ENCODE results near the gene ZNF217. TPM values are rescaled to one million over a fixed set of nuclear protein-coding genes. Genes with fewer than 3 reads are reported as not detected.
"Not testable (repeated sequence)": the region's sequence is repeated elsewhere in the genome, so short reads cannot be mapped to it uniquely, and the experiment has no call there.

The ZNF217 gene
- total and polyA plus RNA-seq, 2 donors (not counting 3 experiments of a cell fraction or from before 2014, with no cell fraction given) = 5.8 to 31.7 TPM

DNA sequence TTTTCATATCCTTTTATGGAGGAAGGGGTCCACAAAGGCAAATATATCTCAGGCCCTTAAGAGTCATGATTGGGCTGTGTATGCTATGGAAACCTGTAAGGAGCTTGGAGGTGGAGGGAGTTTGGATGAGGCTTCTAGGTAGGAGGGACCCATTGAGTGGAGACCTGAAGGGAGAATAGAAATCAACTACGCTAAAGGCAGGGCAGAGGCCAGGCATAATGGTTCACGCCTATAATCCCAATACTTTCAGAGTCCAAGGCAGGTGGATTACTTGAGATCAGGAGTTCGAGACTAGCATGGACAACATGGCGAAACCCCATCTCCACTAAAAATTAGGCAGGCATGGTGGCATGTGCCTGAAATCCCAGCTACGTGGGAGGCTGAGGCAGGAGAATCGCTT is 34.4 kb upstream of the ZNF217 start:
- dilution Hi-C loops (cut with MboI; ENCODE audit: extremely low pct_ligation_motif_present, low sequenced_read_pairs) (no loop called here), intact Hi-C loops (cut with micrococcal nuclease) (loop anchor here (10.0 kb wide), 1 partner anchor 1133 kb away; no protein-coding TSS in a partner anchor)
- H4K20me1 ChIP-seq (replicated peaks; ENCODE audit: control insufficient read depth, extremely low read depth, insufficient read depth, low read length) = no peaks in the 10 kb centered on the region
- no peak for FAIRE-seq
- no peaks in the 10 kb centered on the region for H3K9me1 ChIP-seq (replicated peaks; ENCODE audit: control insufficient read depth, extremely low read depth, insufficient read depth, low read length)
- no peak overlapping the region for H3K4me2 ChIP-seq (ENCODE audit: insufficient read depth, low read length)
- no peaks in the 10 kb centered on the region for H3K27me3 ChIP-seq (ENCODE audit: control insufficient read depth in 2 of 2, insufficient read depth in 2 of 2, low read length in 2 of 2)
- CTCF ChIA-PET = interaction anchor here (0.6 kb wide), 1 partner anchor 26 kb away, joined by 3 read pairs; no protein-coding TSS in a partner anchor
- H3K4me1 ChIP-seq (ENCODE audit: control insufficient read depth, extremely low read depth, insufficient read depth, low read length) = peaks cover 11% of the 10 kb centered on the region
- H3K9me3 ChIP-seq (replicated peaks; ENCODE audit: control insufficient read depth, insufficient read depth, low read length) = no peaks in the 10 kb centered on the region
- no peak overlapping the region for H3K9ac ChIP-seq (replicated peaks; ENCODE audit: extremely low read depth, insufficient read depth, low read length)
- no peaks in the 10 kb centered on the region for H3K36me3 ChIP-seq (ENCODE audit: control insufficient read depth in 2 of 2, extremely low read depth in 1 of 2, insufficient read depth in 2 of 2, low read length in 2 of 2)
- no peak overlapping the region for H3K4me3 ChIP-seq (replicated peaks in 1 of 3; ENCODE audit: insufficient read depth in 1 of 3, low read depth in 1 of 3, low read length in 3 of 3)
- POLR2A ChIA-PET = no interaction called here
- H2AFZ ChIP-seq (ENCODE audit: low read depth, low read length) = no peak overlapping the region
- no TSS peak for BruUV-seq (replicated peaks)
- H3K27ac ChIP-seq (ENCODE audit: insufficient read depth, low read depth, low read length) = no peak overlapping the region
- DNase-seq (ENCODE audit: low read depth, low spot score) = no peak
- TF ChIP-seq JUN (IDR thresholded peaks at IDR 0.05; ENCODE audit: borderline replicate concordance, insufficient read depth, insufficient read length, low read depth) (no peak), FOS (IDR thresholded peaks at IDR 0.05; ENCODE audit: borderline replicate concordance, insufficient read depth, low read length) (no peak), POLR2AphosphoS5 (IDR thresholded peaks at IDR 0.05; ENCODE audit: insufficient read depth, low read depth, low read length) (no peak), EZH2 (IDR thresholded peaks at IDR 0.05; ENCODE audit: borderline replicate concordance, low read depth, low read length, severe bottlenecking) (no peak), MYC (IDR thresholded peaks at IDR 0.05; ENCODE audit: low read depth, low read length) (no peak), GATA2 (IDR thresholded peaks at IDR 0.05; ENCODE audit: insufficient read depth, insufficient read length, low read depth, low read length) (no peak), POLR2A (IDR thresholded peaks at IDR 0.05; ENCODE audit: low read depth, low read length) (no peak)
- TF ChIP-seq, protein P1, sequence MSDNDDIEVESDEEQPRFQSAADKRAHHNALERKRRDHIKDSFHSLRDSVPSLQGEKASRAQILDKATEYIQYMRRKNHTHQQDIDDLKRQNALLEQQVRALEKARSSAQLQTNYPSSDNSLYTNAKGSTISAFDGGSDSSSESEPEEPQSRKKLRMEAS (IDR thresholded peaks at IDR 0.05; ENCODE audit: insufficient read depth, insufficient read length) = no peak
- TF ChIP-seq, protein P2, sequence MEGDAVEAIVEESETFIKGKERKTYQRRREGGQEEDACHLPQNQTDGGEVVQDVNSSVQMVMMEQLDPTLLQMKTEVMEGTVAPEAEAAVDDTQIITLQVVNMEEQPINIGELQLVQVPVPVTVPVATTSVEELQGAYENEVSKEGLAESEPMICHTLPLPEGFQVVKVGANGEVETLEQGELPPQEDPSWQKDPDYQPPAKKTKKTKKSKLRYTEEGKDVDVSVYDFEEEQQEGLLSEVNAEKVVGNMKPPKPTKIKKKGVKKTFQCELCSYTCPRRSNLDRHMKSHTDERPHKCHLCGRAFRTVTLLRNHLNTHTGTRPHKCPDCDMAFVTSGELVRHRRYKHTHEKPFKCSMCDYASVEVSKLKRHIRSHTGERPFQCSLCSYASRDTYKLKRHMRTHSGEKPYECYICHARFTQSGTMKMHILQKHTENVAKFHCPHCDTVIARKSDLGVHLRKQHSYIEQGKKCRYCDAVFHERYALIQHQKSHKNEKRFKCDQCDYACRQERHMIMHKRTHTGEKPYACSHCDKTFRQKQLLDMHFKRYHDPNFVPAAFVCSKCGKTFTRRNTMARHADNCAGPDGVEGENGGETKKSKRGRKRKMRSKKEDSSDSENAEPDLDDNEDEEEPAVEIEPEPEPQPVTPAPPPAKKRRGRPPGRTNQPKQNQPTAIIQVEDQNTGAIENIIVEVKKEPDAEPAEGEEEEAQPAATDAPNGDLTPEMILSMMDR (IDR thresholded peaks at IDR 0.05; ENCODE audit: extremely low read depth in 1 of 2, insufficient read depth in 1 of 2, low read depth in 1 of 2, low read length in 2 of 2) = no peak
- no peaks in the 10 kb centered on the region for H3K79me2 ChIP-seq (ENCODE audit: control insufficient read depth, insufficient read depth, low read length)

- H2AFZ ChIP-seq (ENCODE audit: low read depth, low read length); H3K27me3 ChIP-seq (ENCODE audit: control insufficient read depth in 2 of 2, insufficient read depth in 2 of 2, low read length in 2 of 2); BruUV-seq (replicated peaks); H3K9ac ChIP-seq (replicated peaks; ENCODE audit: extremely low read depth, insufficient read depth, low read length); dilution Hi-C loops (cut with MboI; ENCODE audit: extremely low pct_ligation_motif_present, low sequenced_read_pairs); POLR2A ChIA-PET; H3K4me2 ChIP-seq (ENCODE audit: insufficient read depth, low read length); H3K79me2 ChIP-seq (ENCODE audit: control insufficient read depth, insufficient read depth, low read length); CTCF ChIA-PET; H3K9me1 ChIP-seq (replicated peaks; ENCODE audit: control insufficient read depth, extremely low read depth, insufficient read depth, low read length); H4K20me1 ChIP-seq (replicated peaks; ENCODE audit: control insufficient read depth, extremely low read depth, insufficient read depth, low read length); H3K4me3 ChIP-seq (replicated peaks in 1 of 3; ENCODE audit: insufficient read depth in 1 of 3, low read depth in 1 of 3, low read length in 3 of 3); FAIRE-seq; H3K9me3 ChIP-seq (replicated peaks; ENCODE audit: control insufficient read depth, insufficient read depth, low read length); DNase-seq (ENCODE audit: low read depth, low spot score); H3K27ac ChIP-seq (ENCODE audit: insufficient read depth, low read depth, low read length); H3K36me3 ChIP-seq (ENCODE audit: control insufficient read depth in 2 of 2, extremely low read depth in 1 of 2, insufficient read depth in 2 of 2, low read length in 2 of 2): not testable (repeated sequence)
- intact Hi-C loops (cut with micrococcal nuclease) = loop anchor here (10.0 kb wide), 1 partner anchor 1132 kb away; no protein-coding TSS in a partner anchor
- peaks cover 22% of the 10 kb centered on the region for H3K4me1 ChIP-seq (ENCODE audit: control insufficient read depth, extremely low read depth, insufficient read depth, low read length)
Observed at GRCh38 chr20:53627001-53627400, 33.4 kb upstream of the ZNF217 start.

Measured in endothelial cell of umbilical vein (primary cell).